Thyroid gland (tissue), 4 donors: ENCODE measurements around the gene ZNF326. TPM values are rescaled to one million over a fixed set of nuclear protein-coding genes. Genes with fewer than 3 reads are reported as not detected.
"Not testable (repeated sequence)": the region's sequence is repeated elsewhere in the genome, so short reads cannot be mapped to it uniquely, and the experiment has no call there.

Source experiments
- DNase-seq, 2 donors: peaks; one replicate each; pipeline ENCODE4 v3.0.0-alpha.2; 2019
- H3K27ac ChIP-seq, 3 donors: fragments of 200-600 bp; sonication (generic); 1 replicate in 2 of 3; 2 replicates in 1 of 3; pipeline ENCODE4 v1.5.1; 2016 to 2019; ENCODE audit warnings: mild to moderate bottlenecking in 1 of 3, moderate library complexity in 1 of 3
- H3K27me3 ChIP-seq: fragments of 200-600 bp; sonication (generic); one replicate; pipeline ENCODE4 v1.5.1; 2019
- H3K36me3 ChIP-seq, 2 donors: fragments of 200-600 bp; sonication (generic); one replicate each; pipeline ENCODE4 v1.5.1; 2016 to 2019
- H3K4me1 ChIP-seq, 2 donors: fragments of 200-600 bp; sonication (generic); one replicate each; pipeline ENCODE4 v1.5.1; 2017 to 2019
- H3K4me3 ChIP-seq, 3 donors: fragments of 200-600 bp; sonication (generic); replicated peaks in 1 of 3; 1 replicate in 2 of 3; 2 replicates in 1 of 3; pipeline ENCODE4 v1.5.1; 2016; ENCODE audit warnings: mild to moderate bottlenecking in 1 of 3
- H3K9me3 ChIP-seq: fragments of 200-600 bp; sonication (generic); one replicate; pipeline ENCODE4 v1.5.1; 2017
- CTCF ChIP-seq, 6 experiments: fragments of 200-600 bp in 3 of 6; fragments of 450-650 bp in 3 of 6; sonication (generic) in 3 of 6; IDR thresholded peaks; one replicate each; pipeline ENCODE4 v1.5.1; 2016 to 2019; ENCODE audit warnings: antibody characterized with exemption in 6 of 6, mild to moderate bottlenecking in 2 of 6, inconsistent platforms in 1 of 6, moderate library complexity in 1 of 6
- POLR2A ChIP-seq, 2 donors: fragments of 450-650 bp; IDR thresholded peaks; one replicate each; pipeline ENCODE4 v1.6.1; 2017; ENCODE audit warnings: antibody characterized with exemption in 2 of 2, mild to moderate bottlenecking in 2 of 2, moderate library complexity in 1 of 2
- WGBS, 2 donors: methylation state at CpG; one replicate each; pipeline ENCODE4 v1.1.5; 2017; 5-methylcytosine and 5-hydroxymethylcytosine counted together
- intact Hi-C: fragments of 100-400 bp; cut with DNase I; formaldehyde crosslinking; loops from one replicate; pipeline ENCODE4 v1.15.1; 2023
- total RNA-seq, 4 donors: library from RNA; depleted of rRNA; stranded (reverse); fragments of >200 nt; gene quantifications; one replicate each; pipeline ENCODE4 v1.2.3, GENCODE V29; 2016

Gene ZNF326
- total RNA-seq, 4 donors from 2014 or later: 19.5 to 34.2 (median 21.5) TPM

GRCh38 chr1:90045853-90046563, 51.1 kb downstream of the ZNF326 start:
- TF ChIP-seq POLR2A (IDR thresholded peaks at IDR 0.05) (no peak), CTCF (IDR thresholded peaks at IDR 0.05) (peak in 2 of 6 experiments; percentile 15 to 42)
- no peaks in the 10 kb centered on the region for H3K9me3 ChIP-seq
- DNase-seq: no peak
- H3K27me3 ChIP-seq: no peaks in the 10 kb centered on the region
- H3K36me3 ChIP-seq: no peaks in the 10 kb centered on the region
- H3K4me1 ChIP-seq: no peaks in the 10 kb centered on the region
- no peak overlapping the region for H3K27ac ChIP-seq
- intact Hi-C loops: no loop called here
- H3K4me3 ChIP-seq: no peak overlapping the region
- WGBS, 2 donors: 24 to 26% methylated on average over 2 of the region's 2 CpGs

GRCh38 chr1:90046635-90047034, 51.7 kb downstream of the ZNF326 start:
- intact Hi-C loops: no loop called here
- Histone ChIP-seq H3K4me1 (no peaks in the 10 kb centered on the region), H3K9me3 (no peaks in the 10 kb centered on the region), H3K27me3 (no peaks in the 10 kb centered on the region), H3K36me3 (no peaks in the 10 kb centered on the region), H3K4me3 (no peak overlapping the region), H3K27ac (no peak overlapping the region)
- no peak for DNase-seq
- TF ChIP-seq POLR2A (IDR thresholded peaks at IDR 0.05) (no peak), CTCF (IDR thresholded peaks at IDR 0.05) (no peak)
- 84 to 89% methylated on average over 3 of the region's 3 CpGs for WGBS, 2 donors

GRCh38 chr1:90048043-90048442, 53.1 kb downstream of the ZNF326 start:
- intact Hi-C loops: no loop called here
- TF ChIP-seq CTCF (IDR thresholded peaks at IDR 0.05): no peak
- TF ChIP-seq POLR2A (IDR thresholded peaks at IDR 0.05): no peak
- Histone ChIP-seq H3K9me3 (no peaks in the 10 kb centered on the region), H3K27me3 (no peaks in the 10 kb centered on the region), H3K36me3 (no peaks in the 10 kb centered on the region), H3K4me1 (no peaks in the 10 kb centered on the region), H3K27ac (no peak overlapping the region), H3K4me3 (no peak overlapping the region)
- DNase-seq: no peak
- 74 to 86% methylated on average over 5 of the region's 5 CpGs for WGBS, 2 donors

- intact Hi-C loops, H3K27ac ChIP-seq, H3K27me3 ChIP-seq, H3K4me3 ChIP-seq, H3K4me1 ChIP-seq, DNase-seq, H3K36me3 ChIP-seq, H3K9me3 ChIP-seq: not testable (repeated sequence)
- WGBS, 2 donors: 87 to 94% methylated on average over 26 to 30 of the region's 31 CpGs
Measured at GRCh38 chr1:90062700-90063643, 68.1 kb downstream of the ZNF326 start.

- H3K9me3 ChIP-seq, H3K27me3 ChIP-seq, H3K4me1 ChIP-seq, H3K36me3 ChIP-seq, intact Hi-C loops, DNase-seq, H3K27ac ChIP-seq, H3K4me3 ChIP-seq: not testable (repeated sequence)
- WGBS, 2 donors: 83 to 91% methylated on average over 6 of the region's 6 CpGs
Measured at GRCh38 chr1:90064109-90064508, 69.2 kb downstream of the ZNF326 start.
